A549 (cell line): ENCODE results near the gene TCF7L1. TPM values are rescaled to one million over a fixed set of nuclear protein-coding genes. Genes with fewer than 3 reads are reported as not detected.

Experiments
- ATAC-seq, 2 experiments: fragments of 200-7000 bp in 1 of 2; fragments of >200 bp in 1 of 2; cut with Nextera tagmentation in 1 of 2; cut with Tn5 transposase in 1 of 2; 3 replicates each; pipeline versions ENCODE4 v1.8.0 to v1.9.1; 2018 to 2020; ENCODE audit warnings: mild to moderate bottlenecking in 1 of 2, moderate library complexity in 1 of 2
- CTCF ChIA-PET: fragments of 300-600 bp; sonication (Branson Sonifier 250); formaldehyde crosslinking; extraction: SDS; loops from one replicate; lab custom pipeline; 2021; ENCODE audit warnings: antibody characterized with exemption, inconsistent platforms; lab: Yijun Ruan, JAX
- POLR2A ChIA-PET: fragments of 350-600 bp; formaldehyde crosslinking; extraction: SDS; loops from one replicate; lab custom pipeline; 2021; ENCODE audit warnings: antibody characterized with exemption, inconsistent platforms; lab: Yijun Ruan, JAX
- DNase-seq, 2 experiments: peaks; one replicate each; pipeline versions ENCODE4 v3.0.0 to v3.0.0-alpha.2; 2011 to 2016; ENCODE audit warnings: low read depth in 1 of 2, low spot score in 1 of 2
- FAIRE-seq: peaks from 2 replicates; lab custom pipeline; 2011; peaks lifted over from hg19 to GRCh38; lab: Jason Lieb, UNC
- H3K27ac ChIP-seq, 2 experiments: fragments of >200 bp; sonication (Bioruptor Twin); formaldehyde crosslinking; 3 replicates each; pipeline ENCODE4 v1.5.1; 2016 to 2017
- H3K4me1 ChIP-seq: fragments of >200 bp; sonication (Bioruptor Twin); formaldehyde crosslinking; 3 replicates; pipeline ENCODE4 v1.6.1; 2016
- H3K4me2 ChIP-seq: fragments of >200 bp; sonication (Bioruptor Twin); formaldehyde crosslinking; 3 replicates; pipeline ENCODE4 v1.6.1; 2016
- H3K4me3 ChIP-seq: fragments of >200 bp; sonication (Bioruptor Twin); formaldehyde crosslinking; 3 replicates; pipeline ENCODE4 v1.5.1; 2016
- H3K9me3 ChIP-seq: fragments of >200 bp; sonication (Bioruptor Twin); formaldehyde crosslinking; 3 replicates; pipeline ENCODE4 v1.6.1; 2016
- BHLHE40 ChIP-seq: IDR thresholded peaks from 2 replicates; pipeline ENCODE4 v1.6.1; 2012; ENCODE audit warnings: low read depth, low read length, inconsistent platforms
- CBX8 ChIP-seq: fragments of 200-600 bp; sonication (generic); IDR thresholded peaks from 2 replicates; pipeline ENCODE4 v1.6.1; 2016
- CHD2 ChIP-seq: fragments of 150-350 bp; IDR thresholded peaks from 2 replicates; pipeline ENCODE4 v1.6.1; 2014; ENCODE audit warnings: low read length; ENCODE audit not compliant: partially characterized antibody
- EHF ChIP-seq: fragments of 250-450 bp; sonication (Bioruptor Pico); IDR thresholded peaks from 2 replicates; pipeline ENCODE4 v1.5.0; 2020; ENCODE audit warnings: mild to moderate bottlenecking
- EHMT2 ChIP-seq: fragments of 200-600 bp; sonication (generic); IDR thresholded peaks from 2 replicates; pipeline ENCODE4 v1.6.1; 2016; ENCODE audit warnings: antibody characterized with exemption, low read depth, mild to moderate bottlenecking, moderate library complexity
- FOSB ChIP-seq: fragments of 250-450 bp; sonication (Bioruptor Pico); IDR thresholded peaks from 2 replicates; pipeline ENCODE4 v1.5.0; 2020; ENCODE audit warnings: mild to moderate bottlenecking, moderate library complexity
- FOXS1 ChIP-seq: fragments of 250-450 bp; sonication (Bioruptor Pico); IDR thresholded peaks from 2 replicates; pipeline ENCODE4 v1.5.0; 2020; ENCODE audit warnings: mild to moderate bottlenecking, moderate library complexity
- HDAC2 ChIP-seq: fragments of 200-600 bp; sonication (generic); IDR thresholded peaks from 2 replicates; pipeline ENCODE4 v1.6.1; 2016
- HEYL ChIP-seq: fragments of 250-450 bp; sonication (Bioruptor Pico); IDR thresholded peaks from 2 replicates; pipeline ENCODE4 v1.8.0; 2021; ENCODE audit warnings: mild to moderate bottlenecking, moderate library complexity
- HOXA7 ChIP-seq: fragments of 250-450 bp; sonication (Bioruptor Pico); IDR thresholded peaks from 2 replicates; pipeline ENCODE4 v1.5.0; 2020; ENCODE audit warnings: mild to moderate bottlenecking, moderate library complexity
- JUN ChIP-seq, 2 experiments: fragments of >200 bp; sonication (Bioruptor Twin); formaldehyde crosslinking; IDR thresholded peaks; 2 replicates in 1 of 2; 3 replicates in 1 of 2; pipeline ENCODE4 v1.6.1; 2016 to 2017
- KDM1A ChIP-seq: fragments of 200-600 bp; sonication (generic); IDR thresholded peaks from 2 replicates; pipeline ENCODE4 v1.6.1; 2016; ENCODE audit warnings: low read depth, mild to moderate bottlenecking
- KDM5A ChIP-seq: fragments of 200-600 bp; sonication (generic); IDR thresholded peaks from 2 replicates; pipeline ENCODE4 v1.6.1; 2016; ENCODE audit warnings: antibody characterized with exemption, mild to moderate bottlenecking
- MAFK ChIP-seq: fragments of 450-650 bp; IDR thresholded peaks from 2 replicates; pipeline ENCODE4 v1.6.1; 2014; ENCODE audit not compliant: partially characterized antibody
- MYC ChIP-seq: IDR thresholded peaks from 2 replicates; pipeline ENCODE4 v1.6.1; 2012; ENCODE audit warnings: mild to moderate bottlenecking, inconsistent platforms, low read length, improper control_type of control experiment, borderline replicate concordance
- NFE2L2 ChIP-seq: fragments of 150-350 bp; conservative IDR thresholded peaks from 2 replicates; pipeline ENCODE4 v1.6.1; 2014; ENCODE audit warnings: low read length
- NR3C1 ChIP-seq: fragments of >200 bp; sonication (Bioruptor Twin); formaldehyde crosslinking; IDR thresholded peaks from 3 replicates; pipeline ENCODE4 v1.6.1; 2017
- POLR2A ChIP-seq: IDR thresholded peaks from 2 replicates; pipeline ENCODE4 v1.6.1; 2012; ENCODE audit warnings: mild to moderate bottlenecking, low read length
- RAD21 ChIP-seq, 2 experiments: fragments of >200 bp in 1 of 2; sonication (Bioruptor Twin) in 1 of 2; formaldehyde crosslinking in 1 of 2; IDR thresholded peaks in 1 of 2; conservative IDR thresholded peaks in 1 of 2; 2 replicates in 1 of 2; 3 replicates in 1 of 2; pipeline ENCODE4 v1.6.1; 2012 to 2018; ENCODE audit warnings: inconsistent platforms in 1 of 2
- RFX5 ChIP-seq: fragments of 450-650 bp; IDR thresholded peaks from 2 replicates; pipeline ENCODE4 v1.7.1; 2014; ENCODE audit warnings: antibody characterized with exemption, mild to moderate bottlenecking, moderate library complexity
- SMC3 ChIP-seq: fragments of >200 bp; sonication (Bioruptor Twin); formaldehyde crosslinking; IDR thresholded peaks from 3 replicates; pipeline ENCODE4 v1.6.1; 2018; ENCODE audit warnings: inconsistent platforms
- TFCP2L1 ChIP-seq: fragments of 250-450 bp; sonication (Bioruptor Pico); IDR thresholded peaks from 2 replicates; pipeline ENCODE4 v1.5.0; 2021; ENCODE audit warnings: mild to moderate bottlenecking
- ZFP36 ChIP-seq: fragments of 450-650 bp; IDR thresholded peaks from 2 replicates; pipeline ENCODE4 v1.6.1; 2014; ENCODE audit warnings: borderline replicate concordance; ENCODE audit not compliant: partially characterized antibody
- WGBS: methylation state at CpG from one replicate; pipeline ENCODE4 v1.1.6; 2017; ENCODE audit errors: missing lambda C conversion rate; 5-methylcytosine and 5-hydroxymethylcytosine counted together
- polyA plus RNA-seq, 4 experiments: library from polyadenylated mRNA; depleted of rRNA in 3 of 4; stranded (reverse); fragments of >200 nt; fragmentation: RNase III in 1 of 4; extraction: RNeasy Plus Mini Kit Qiagen cat#74134 plus additional on column Dnase treatment in 1 of 4; gene quantifications; 2 replicates in 3 of 4; 3 replicates in 1 of 4; pipeline ENCODE4 v1.2.3, GENCODE V29; 2011 to 2017
- TF ChIP-seq, protein P1 (sequence below): fragments of 150-350 bp; IDR thresholded peaks from 2 replicates; pipeline ENCODE4 v1.6.1; 2014; ENCODE audit warnings: low read depth, mild to moderate bottlenecking, low read length
- TF ChIP-seq, protein P2 (sequence below): IDR thresholded peaks from 2 replicates; pipeline ENCODE4 v1.6.1; 2012; ENCODE audit warnings: low read depth, borderline replicate concordance
- TF ChIP-seq, protein P3 (sequence below): fragments of >200 bp; sonication (Bioruptor Twin); formaldehyde crosslinking; IDR thresholded peaks from 2 replicates; pipeline ENCODE4 v1.6.1; 2016
- TF ChIP-seq, protein P4 (sequence below): fragments of 450-650 bp; IDR thresholded peaks from 2 replicates; pipeline ENCODE4 v1.6.1; 2014; ENCODE audit warnings: antibody characterized with exemption

The TCF7L1 gene
- polyA plus RNA-seq, 2 of the 4 experiments (the other 2 are of a cell fraction), result 0.68 to 4.4 TPM

DNA sequence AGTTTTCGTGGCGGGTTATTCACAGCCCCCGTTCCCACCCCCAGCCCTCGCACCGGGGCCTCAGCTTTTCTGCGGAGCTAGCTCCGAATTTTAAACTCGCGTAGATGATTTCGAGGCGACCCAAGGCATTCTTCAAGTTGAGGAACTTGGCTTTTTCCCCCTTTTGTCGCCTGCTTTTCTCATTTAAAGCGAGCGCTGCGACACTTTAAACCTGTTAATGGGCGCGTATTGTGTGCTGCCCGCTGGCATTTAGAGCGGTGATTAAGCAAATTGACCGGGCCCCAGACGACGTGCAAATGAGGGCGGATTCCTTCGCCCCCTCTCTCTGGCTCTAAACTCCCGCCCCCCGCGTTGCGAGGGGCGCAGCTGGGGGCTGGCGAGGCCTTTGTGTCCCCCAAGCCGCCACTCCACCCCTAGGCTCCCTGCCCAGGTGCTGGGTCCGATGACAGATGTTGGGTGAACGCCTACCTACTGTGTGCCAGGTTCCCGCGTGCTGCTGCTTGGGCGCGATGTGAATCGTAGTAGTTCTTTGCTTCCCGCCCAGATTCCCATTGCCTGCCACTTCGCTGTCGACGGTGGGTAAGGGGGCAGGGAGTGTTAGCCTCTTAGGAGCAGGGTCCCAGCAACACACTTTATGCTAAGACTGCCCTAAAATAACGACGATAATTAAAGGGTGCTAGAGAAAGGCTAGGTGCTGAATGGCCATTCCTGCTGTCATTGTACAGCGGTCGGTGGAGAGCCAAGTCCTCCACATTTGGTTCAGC, 1.9 kb downstream of the TCF7L1 start:
- no peak for TF ChIP-seq NFE2L2
- TF ChIP-seq EHF (CRISPR knock-in tag), result no peak
- no peak for TF ChIP-seq SMC3
- TF ChIP-seq ZFP36, result no peak
- no peak for TF ChIP-seq RFX5
- Histone ChIP-seq H3K27ac (no peak overlapping the region), H3K4me1 (peaks cover 9% of the 10 kb centered on the region), H3K9me3 (no peaks in the 10 kb centered on the region), H3K4me3 (no peak overlapping the region), H3K4me2 (no peak overlapping the region)
- FAIRE-seq (no peak), ATAC-seq (no peak), DNase-seq (no peak)
- ChIA-PET CTCF (interaction anchor here (0.7 to 6.2 kb wide), 6 partner anchors 9 to 163 kb away, joined by 3 to 108 read pairs (median 4); no protein-coding TSS in a partner anchor), POLR2A (interaction anchor here (0.6 kb wide), 1 partner anchor 9 kb away, joined by 5 read pairs; no protein-coding TSS in a partner anchor)
- WGBS, result 94% methylated on average over 46 of the region's 46 CpGs

DNA sequence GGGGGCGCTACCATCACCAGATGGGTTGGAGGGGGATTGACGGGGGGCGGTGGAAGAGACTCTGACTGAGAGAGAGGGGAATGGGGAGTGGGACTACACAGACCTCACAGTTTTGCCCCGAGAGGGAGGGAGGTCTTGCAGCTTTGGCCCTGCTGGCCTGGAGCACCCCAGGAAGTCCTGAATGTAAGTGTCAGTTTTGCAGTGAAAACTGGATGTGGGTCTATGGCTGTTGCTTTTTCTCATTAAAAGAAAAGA, 2.4 kb downstream of the TCF7L1 start:
- DNase-seq (no peak), FAIRE-seq (no peak), ATAC-seq (no peak)
- CTCF ChIA-PET, result interaction anchor here (0.7 to 4.1 kb wide), 5 partner anchors 10 to 163 kb away, joined by 3 to 59 read pairs (median 4); no protein-coding TSS in a partner anchor
- Histone ChIP-seq H3K4me2 (no peak overlapping the region), H3K9me3 (no peaks in the 10 kb centered on the region), H3K4me1 (peaks cover 9% of the 10 kb centered on the region), H3K4me3 (no peak overlapping the region), H3K27ac (no peak overlapping the region)
- WGBS, result 96% methylated on average over 3 of the region's 4 CpGs
- TF ChIP-seq HOXA7 (no peak), FOXS1 (no peak), CBX8 (no peak), MYC (no peak), MAFK (no peak), BHLHE40 (no peak)
- POLR2A ChIA-PET, result interaction anchor here (0.6 kb wide), 1 partner anchor 8 kb away, joined by 5 read pairs; no protein-coding TSS in a partner anchor

DNA sequence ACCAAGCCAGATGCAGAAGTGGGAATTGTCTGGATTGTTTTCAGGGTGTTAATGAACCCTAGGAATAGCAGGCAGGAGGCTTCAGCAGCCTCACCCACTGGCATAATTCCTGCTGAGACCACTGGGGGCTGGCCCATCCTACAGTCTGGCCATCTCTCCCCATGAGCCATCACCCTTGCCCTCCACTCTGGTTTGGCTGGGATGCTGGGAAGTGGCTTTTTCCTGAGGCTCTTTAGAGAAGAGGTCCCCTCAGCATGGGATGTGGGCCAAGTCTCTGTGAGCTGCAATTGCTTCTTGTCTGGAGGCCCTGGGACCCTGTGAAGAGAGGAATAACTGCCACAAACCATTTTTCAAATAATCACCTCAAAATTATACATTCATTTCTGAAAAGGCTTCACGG, 4.0 kb downstream of the TCF7L1 start:
- H3K27ac ChIP-seq, result no peak overlapping the region
- CTCF ChIA-PET, result interaction anchor here (0.7 to 1.6 kb wide), 2 partner anchors 70 to 148 kb away, joined by 3 to 5 read pairs; no protein-coding TSS in a partner anchor
- peaks cover 3% of the 10 kb centered on the region for H3K4me1 ChIP-seq
- no peaks in the 10 kb centered on the region for H3K9me3 ChIP-seq
- no peak overlapping the region for H3K4me2 ChIP-seq
- WGBS, result 92% methylated on average over 1 of the region's 1 CpG
- POLR2A ChIA-PET, result no interaction called here
- no peak overlapping the region for H3K4me3 ChIP-seq
- FAIRE-seq, result no peak
- no peak for DNase-seq
- no peak for ATAC-seq
- TF ChIP-seq CBX8 (no peak), POLR2A (no peak; the same call in 1 of the 2 replicates), HEYL (CRISPR knock-in tag) (no peak), EHMT2 (no peak), CHD2 (no peak), RAD21 (conservative IDR thresholded peaks at IDR 0.05 in 1 of 2, IDR thresholded peaks at IDR 0.05 in 1 of 2) (no peak), BHLHE40 (no peak), JUN (IDR thresholded peaks at IDR 0.05) (no peak), TFCP2L1 (CRISPR knock-in tag) (no peak), KDM5A (no peak), KDM1A (no peak), HDAC2 (no peak), NR3C1 (no peak), MAFK (no peak), SMC3 (no peak), FOSB (CRISPR knock-in tag) (no peak)
- TF ChIP-seq, protein P1, sequence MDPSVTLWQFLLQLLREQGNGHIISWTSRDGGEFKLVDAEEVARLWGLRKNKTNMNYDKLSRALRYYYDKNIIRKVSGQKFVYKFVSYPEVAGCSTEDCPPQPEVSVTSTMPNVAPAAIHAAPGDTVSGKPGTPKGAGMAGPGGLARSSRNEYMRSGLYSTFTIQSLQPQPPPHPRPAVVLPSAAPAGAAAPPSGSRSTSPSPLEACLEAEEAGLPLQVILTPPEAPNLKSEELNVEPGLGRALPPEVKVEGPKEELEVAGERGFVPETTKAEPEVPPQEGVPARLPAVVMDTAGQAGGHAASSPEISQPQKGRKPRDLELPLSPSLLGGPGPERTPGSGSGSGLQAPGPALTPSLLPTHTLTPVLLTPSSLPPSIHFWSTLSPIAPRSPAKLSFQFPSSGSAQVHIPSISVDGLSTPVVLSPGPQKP, result no peak
- TF ChIP-seq, protein P2, sequence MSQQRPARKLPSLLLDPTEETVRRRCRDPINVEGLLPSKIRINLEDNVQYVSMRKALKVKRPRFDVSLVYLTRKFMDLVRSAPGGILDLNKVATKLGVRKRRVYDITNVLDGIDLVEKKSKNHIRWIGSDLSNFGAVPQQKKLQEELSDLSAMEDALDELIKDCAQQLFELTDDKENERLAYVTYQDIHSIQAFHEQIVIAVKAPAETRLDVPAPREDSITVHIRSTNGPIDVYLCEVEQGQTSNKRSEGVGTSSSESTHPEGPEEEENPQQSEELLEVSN, result no peak
- TF ChIP-seq, protein P3, sequence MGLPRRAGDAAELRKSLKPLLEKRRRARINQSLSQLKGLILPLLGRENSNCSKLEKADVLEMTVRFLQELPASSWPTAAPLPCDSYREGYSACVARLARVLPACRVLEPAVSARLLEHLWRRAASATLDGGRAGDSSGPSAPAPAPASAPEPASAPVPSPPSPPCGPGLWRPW, result no peak
- TF ChIP-seq, protein P4, sequence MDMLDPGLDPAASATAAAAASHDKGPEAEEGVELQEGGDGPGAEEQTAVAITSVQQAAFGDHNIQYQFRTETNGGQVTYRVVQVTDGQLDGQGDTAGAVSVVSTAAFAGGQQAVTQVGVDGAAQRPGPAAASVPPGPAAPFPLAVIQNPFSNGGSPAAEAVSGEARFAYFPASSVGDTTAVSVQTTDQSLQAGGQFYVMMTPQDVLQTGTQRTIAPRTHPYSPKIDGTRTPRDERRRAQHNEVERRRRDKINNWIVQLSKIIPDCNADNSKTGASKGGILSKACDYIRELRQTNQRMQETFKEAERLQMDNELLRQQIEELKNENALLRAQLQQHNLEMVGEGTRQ, result no peak
- TF ChIP-seq, all 56 proteins: peak for 0
